Body of pancreas (tissue), 4 donors: ENCODE measurements around the gene CLEC16A. TPM values are rescaled to one million over a fixed set of nuclear protein-coding genes. Genes with fewer than 3 reads are reported as not detected.
"Not testable (repeated sequence)": the region's sequence is repeated elsewhere in the genome, so short reads cannot be mapped to it uniquely, and the experiment has no call there.

Experiments used
- ATAC-seq: fragments of 150-250 bp; one replicate; pipeline ENCODE4 v1.9.1; 2016
- DNase-seq, 4 donors: peaks; one replicate each; pipeline ENCODE4 v3.0.0-alpha.2; 2019
- H3K27ac ChIP-seq, 4 donors: fragments of 200-600 bp; sonication (generic); 1 replicate in 3 of 4; 2 replicates in 1 of 4; pipeline versions ENCODE4 v1.5.1 to v1.6.1; 2016 to 2019; ENCODE audit warnings: mild to moderate bottlenecking in 1 of 4, mixed read lengths in 1 of 4, moderate library complexity in 1 of 4
- H3K27me3 ChIP-seq, 2 donors: fragments of 200-600 bp; sonication (generic); one replicate each; pipeline ENCODE4 v1.6.0; 2016; ENCODE audit warnings: mild to moderate bottlenecking in 1 of 2
- H3K36me3 ChIP-seq, 2 donors: fragments of 200-600 bp; sonication (generic); replicated peaks in 1 of 2; 2 replicates each; pipeline ENCODE4 v1.5.1; 2016; ENCODE audit warnings: low read depth in 2 of 2; ENCODE audit not compliant: insufficient read depth in 1 of 2
- H3K4me1 ChIP-seq: fragments of 200-600 bp; sonication (generic); one replicate; pipeline ENCODE4 v1.6.0; 2016
- H3K4me3 ChIP-seq, 2 donors: fragments of 200-600 bp; sonication (generic); 1 replicate in 1 of 2; 2 replicates in 1 of 2; pipeline ENCODE4 v1.5.1; 2016 to 2019
- H3K9me3 ChIP-seq, 3 donors: fragments of 200-600 bp; sonication (generic); 1 replicate in 2 of 3; 2 replicates in 1 of 3; pipeline ENCODE4 v1.5.1; 2016
- CTCF ChIP-seq, 7 experiments: fragments of 450-650 bp in 4 of 7; fragments of 200-600 bp in 3 of 7; sonication (generic) in 3 of 7; IDR thresholded peaks; one replicate each; pipeline ENCODE4 v1.5.1; 2016 to 2019; ENCODE audit warnings: antibody characterized with exemption in 7 of 7
- POLR2A ChIP-seq, 3 donors: fragments of 450-650 bp; IDR thresholded peaks; one replicate each; pipeline ENCODE4 v1.6.1; 2016; ENCODE audit warnings: antibody characterized with exemption in 3 of 3, mild to moderate bottlenecking in 2 of 3
- WGBS, 2 donors: methylation state at CpG; one replicate each; pipeline ENCODE4 v1.1.5; 2017; 5-methylcytosine and 5-hydroxymethylcytosine counted together
- intact Hi-C: fragments of 100-400 bp; cut with DNase I; formaldehyde crosslinking; loops from one replicate; pipeline ENCODE4 v1.15.1; 2023
- total RNA-seq, 2 donors: library from RNA; depleted of rRNA; stranded (reverse); fragments of >200 nt; gene quantifications; one replicate each; pipeline ENCODE4 v1.1.0, GENCODE V29; 2016

The CLEC16A gene
- total RNA-seq, 2 donors from 2014 or later = 15.0 to 21.4 TPM

- Histone ChIP-seq H3K4me3 (no peak overlapping the region), H3K4me1 (peaks cover 18% of the 10 kb centered on the region), H3K27me3 (no peaks in the 10 kb centered on the region), H3K9me3 (no peaks in the 10 kb centered on the region), H3K27ac (no peak overlapping the region), H3K36me3 (peaks cover 0 to 5% of the 10 kb centered on the region in 2 donors)
- TF ChIP-seq CTCF (IDR thresholded peaks at IDR 0.05) = no peak
- TF ChIP-seq POLR2A (IDR thresholded peaks at IDR 0.05) = no peak
- ATAC-seq (no peak), DNase-seq (no peak)
- WGBS, 2 donors = 96 to 97% methylated on average over 11 of the region's 11 CpGs
- intact Hi-C loops = loop anchor here (10.0 kb wide), 1 partner anchor 413 kb away; no protein-coding TSS in a partner anchor
Measured at GRCh38 chr16:10927497-10928112, 16.8 kb upstream of the CLEC16A start.

- H3K9me3 ChIP-seq, H3K4me3 ChIP-seq, H3K36me3 ChIP-seq, DNase-seq, H3K27me3 ChIP-seq, ATAC-seq, H3K27ac ChIP-seq: not testable (repeated sequence)
- WGBS, 2 donors = 64 to 75% methylated on average over 10 to 12 of the region's 12 CpGs
- intact Hi-C loops = loop anchor here (10.0 kb wide), 1 partner anchor 414 kb away; no protein-coding TSS in a partner anchor
- H3K4me1 ChIP-seq = peaks cover 13% of the 10 kb centered on the region
Measured at GRCh38 chr16:10929097-10929496, 15.3 kb upstream of the CLEC16A start.

- H3K4me1 ChIP-seq = peaks cover 19% of the 10 kb centered on the region
- H3K27me3 ChIP-seq = no peaks in the 10 kb centered on the region
- peaks cover 0 to 4% of the 10 kb centered on the region in 2 donors for H3K36me3 ChIP-seq
- TF ChIP-seq POLR2A (IDR thresholded peaks at IDR 0.05) (no peak), CTCF (IDR thresholded peaks at IDR 0.05) (no peak)
- intact Hi-C loops = loop anchor here (10.0 kb wide), 1 partner anchor 415 kb away; no protein-coding TSS in a partner anchor
- ATAC-seq = peak; percentile 47
- DNase-seq = peak in 2 of 4 donors; percentile 28 to 44
- WGBS, 2 donors = 67 to 70% methylated on average over 15 of the region's 15 CpGs
- H3K27ac ChIP-seq = no peak overlapping the region
- H3K9me3 ChIP-seq = no peaks in the 10 kb centered on the region
- no peak overlapping the region for H3K4me3 ChIP-seq
Measured at GRCh38 chr16:10929853-10930754, 14.3 kb upstream of the CLEC16A start.

GRCh38 chr16:10930755-10931093, 13.6 kb upstream of the CLEC16A start:
- peaks cover 0 to 4% of the 10 kb centered on the region in 2 donors for H3K36me3 ChIP-seq
- H3K9me3 ChIP-seq = no peaks in the 10 kb centered on the region
- H3K4me1 ChIP-seq = peaks cover 26% of the 10 kb centered on the region
- no peak overlapping the region for H3K4me3 ChIP-seq
- H3K27me3 ChIP-seq = no peaks in the 10 kb centered on the region
- intact Hi-C loops = no loop called here
- ATAC-seq (no peak), DNase-seq (no peak)
- WGBS, 2 donors = 79 to 86% methylated on average over 1 to 2 of the region's 2 CpGs
- H3K27ac ChIP-seq = no peak overlapping the region
- no peak for TF ChIP-seq CTCF (IDR thresholded peaks at IDR 0.05)
- no peak for TF ChIP-seq POLR2A (IDR thresholded peaks at IDR 0.05)

- intact Hi-C loops = no loop called here
- H3K36me3 ChIP-seq = peaks cover 0 to 4% of the 10 kb centered on the region in 2 donors
- DNase-seq = no peak
- H3K27me3 ChIP-seq = no peaks in the 10 kb centered on the region
- no peak for ATAC-seq
- H3K4me3 ChIP-seq = no peak overlapping the region
- peaks cover 30% of the 10 kb centered on the region for H3K4me1 ChIP-seq
- H3K9me3 ChIP-seq = no peaks in the 10 kb centered on the region
- TF ChIP-seq POLR2A (IDR thresholded peaks at IDR 0.05) (no peak), CTCF (IDR thresholded peaks at IDR 0.05) (no peak)
- WGBS, 2 donors = 63 to 69% methylated on average over 7 of the region's 7 CpGs
- H3K27ac ChIP-seq = no peak overlapping the region
Measured at GRCh38 chr16:10931134-10931533, 13.2 kb upstream of the CLEC16A start.
